Endodermal cell (in vitro differentiated cells): Measurements from ENCODE around the gene C16orf46. TPM values are rescaled to one million over a fixed set of nuclear protein-coding genes. Genes with fewer than 3 reads are reported as not detected.

Experiments
- DNase-seq: peaks from one replicate; pipeline ENCODE4 v3.0.0-alpha.2; 2017
- H3K27ac ChIP-seq: 2 replicates; pipeline ENCODE4 v1.5.1; 2013; ENCODE audit warnings: mild to moderate bottlenecking, low read depth, low read length, moderate library complexity
- H3K27me3 ChIP-seq: 2 replicates; pipeline ENCODE4 v1.6.1; 2013; ENCODE audit warnings: mild to moderate bottlenecking, low read length, moderate library complexity; ENCODE audit not compliant: insufficient read depth, control insufficient read depth, poor library complexity, severe bottlenecking
- H3K36me3 ChIP-seq: 2 replicates; pipeline ENCODE4 v1.7.0; 2013; ENCODE audit warnings: mild to moderate bottlenecking, low read length, moderate library complexity; ENCODE audit not compliant: control insufficient read depth, insufficient read depth
- H3K4me1 ChIP-seq: one replicate; pipeline ENCODE4 v1.7.0; 2013; ENCODE audit warnings: low read length; ENCODE audit not compliant: control insufficient read depth, insufficient read depth
- H3K4me3 ChIP-seq: 2 replicates; pipeline ENCODE4 v1.5.1; 2013; ENCODE audit warnings: mild to moderate bottlenecking, low read length, moderate library complexity
- H3K9ac ChIP-seq: 2 replicates; pipeline ENCODE4 v1.6.1; 2013; ENCODE audit warnings: mild to moderate bottlenecking, low read length, moderate library complexity; ENCODE audit not compliant: poor library complexity, severe bottlenecking; ENCODE audit errors: extremely low read depth
- H3K9me3 ChIP-seq: 2 replicates; pipeline ENCODE4 v1.6.1; 2013; ENCODE audit warnings: mild to moderate bottlenecking, low read length, moderate library complexity; ENCODE audit not compliant: control insufficient read depth
- H3K27ac Mint-ChIP-seq: 2 replicates; pipeline ENCODE4 v1.8.0; 2020; ENCODE audit warnings: mixed read lengths
- H3K27me3 Mint-ChIP-seq: 2 replicates; pipeline ENCODE4 v1.8.0; 2021; ENCODE audit warnings: mild to moderate bottlenecking, mixed read lengths; ENCODE audit not compliant: insufficient read depth
- H3K36me3 Mint-ChIP-seq: 2 replicates; pipeline ENCODE4 v1.8.0; 2020; ENCODE audit warnings: low read depth, mixed read lengths
- H3K4me1 Mint-ChIP-seq: 2 replicates; pipeline ENCODE4 v1.8.0; 2020; ENCODE audit warnings: mixed read lengths
- H3K4me3 Mint-ChIP-seq: 2 replicates; pipeline ENCODE4 v1.8.0; 2020; ENCODE audit warnings: mild to moderate bottlenecking, moderate library complexity, mixed read lengths
- H3K9me3 Mint-ChIP-seq: 2 replicates; pipeline ENCODE4 v1.8.0; 2020; ENCODE audit warnings: mild to moderate bottlenecking, mixed read lengths
- WGBS, 2 experiments: methylation state at CpG; one replicate each; pipeline versions ENCODE4 v1.1.5 to v1.1.7; 2013; ENCODE audit warnings: missing lambda C conversion rate in 2 of 2, mixed read lengths in 1 of 2; ENCODE audit not compliant: insufficient coverage in 1 of 2, insufficient read length in 1 of 2; 5-methylcytosine and 5-hydroxymethylcytosine counted together
- total RNA-seq, 2 donors: library from RNA; stranded (reverse); fragmentation: NEBNext Ultra II Directional in 1 of 2; extraction: Animal tissue kit (Norgen Biotek cat#: 25700) in 1 of 2; gene quantifications; 2 replicates in 1 of 2; 3 replicates in 1 of 2; pipeline ENCODE4 v1.2.1, GENCODE V29; 2021
- TF ChIP-seq, protein P1 (sequence below): fragments of 200-600 bp; sonication (generic); conservative IDR thresholded peaks from 2 replicates; pipeline ENCODE4 v1.5.0; 2021; ENCODE audit warnings: antibody characterized with exemption, mild to moderate bottlenecking

C16orf46 gene
- total RNA-seq, 2 donors from 2014 or later: 2.9 to 3.9 TPM

- Mint-ChIP-seq H3K27me3 (no peaks in the 10 kb centered on the region), H3K9me3 (no peaks in the 10 kb centered on the region), H3K4me1 (no peaks in the 10 kb centered on the region), H3K27ac (no peak overlapping the region), H3K36me3 (peaks cover 62% of the 10 kb centered on the region), H3K4me3 (no peak overlapping the region)
- no peak for DNase-seq
- Histone ChIP-seq H3K27ac (no peak overlapping the region), H3K27me3 (no peaks in the 10 kb centered on the region), H3K36me3 (peaks cover 79% of the 10 kb centered on the region), H3K4me3 (no peak overlapping the region), H3K4me1 (no peaks in the 10 kb centered on the region), H3K9ac (no peak overlapping the region), H3K9me3 (no peaks in the 10 kb centered on the region)
- TF ChIP-seq, protein P1, sequence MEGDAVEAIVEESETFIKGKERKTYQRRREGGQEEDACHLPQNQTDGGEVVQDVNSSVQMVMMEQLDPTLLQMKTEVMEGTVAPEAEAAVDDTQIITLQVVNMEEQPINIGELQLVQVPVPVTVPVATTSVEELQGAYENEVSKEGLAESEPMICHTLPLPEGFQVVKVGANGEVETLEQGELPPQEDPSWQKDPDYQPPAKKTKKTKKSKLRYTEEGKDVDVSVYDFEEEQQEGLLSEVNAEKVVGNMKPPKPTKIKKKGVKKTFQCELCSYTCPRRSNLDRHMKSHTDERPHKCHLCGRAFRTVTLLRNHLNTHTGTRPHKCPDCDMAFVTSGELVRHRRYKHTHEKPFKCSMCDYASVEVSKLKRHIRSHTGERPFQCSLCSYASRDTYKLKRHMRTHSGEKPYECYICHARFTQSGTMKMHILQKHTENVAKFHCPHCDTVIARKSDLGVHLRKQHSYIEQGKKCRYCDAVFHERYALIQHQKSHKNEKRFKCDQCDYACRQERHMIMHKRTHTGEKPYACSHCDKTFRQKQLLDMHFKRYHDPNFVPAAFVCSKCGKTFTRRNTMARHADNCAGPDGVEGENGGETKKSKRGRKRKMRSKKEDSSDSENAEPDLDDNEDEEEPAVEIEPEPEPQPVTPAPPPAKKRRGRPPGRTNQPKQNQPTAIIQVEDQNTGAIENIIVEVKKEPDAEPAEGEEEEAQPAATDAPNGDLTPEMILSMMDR: no peak
- WGBS, 2 experiments: 100% methylated on average over 2 of the region's 2 CpGs
These were observed 62.4 kb downstream of the C16orf46 start for GRCh38 chr16:81014672-81015071.

- no peaks in the 10 kb centered on the region for H3K9me3 ChIP-seq
- Mint-ChIP-seq H3K36me3 (peaks cover 48% of the 10 kb centered on the region), H3K27ac (no peak overlapping the region), H3K9me3 (no peaks in the 10 kb centered on the region), H3K27me3 (no peaks in the 10 kb centered on the region), H3K4me1 (no peaks in the 10 kb centered on the region), H3K4me3 (no peak overlapping the region)
- H3K36me3 ChIP-seq: peaks cover 62% of the 10 kb centered on the region
- H3K9ac ChIP-seq: no peak overlapping the region
- DNase-seq: no peak
- TF ChIP-seq, protein P1: no peak
- no peaks in the 10 kb centered on the region for H3K27me3 ChIP-seq
- H3K27ac ChIP-seq: no peak overlapping the region
- no peaks in the 10 kb centered on the region for H3K4me1 ChIP-seq
- no peak overlapping the region for H3K4me3 ChIP-seq
- WGBS, 2 experiments: 99% methylated on average over 3 of the region's 3 CpGs; no CpG with 5 or more reads in 1 of the 2 experiments
These were observed 64.1 kb downstream of the C16orf46 start for GRCh38 chr16:81012974-81013373.

Other genes starting within 250 kb of the C16orf46 start
- 100 to 1,000 TPM in 1 of 2 donors, 10 to 100 TPM in 1; 73.8 to 103 TPM for gene CMC2, start 70.4 kb downstream of the C16orf46 start, total RNA-seq
- gene CENPN, start 70.0 kb downstream of the C16orf46 start, total RNA-seq: 10 to 100 TPM; 45.1 to 52.8 TPM
- 10 to 100 TPM; 45.7 to 53.6 TPM for gene ATMIN, start 41.4 kb downstream of the C16orf46 start, total RNA-seq
- 100 to 1,000 TPM; 109 to 118 TPM for gene GCSH, start 19.2 kb upstream of the C16orf46 start, total RNA-seq
- gene BCO1, start 161.5 kb upstream of the C16orf46 start, total RNA-seq: under 1 TPM; 0.42 to 0.62 TPM
- gene GAN, start 237.7 kb upstream of the C16orf46 start, total RNA-seq: 10 to 100 TPM; 23.4 to 28.9 TPM